NCI-H1092 treated with DMSO at 0.1 percent for 48 hours (cell line): Measurements from ENCODE around the gene IP6K2.

Source experiments
- DNase-seq: peaks from one replicate; lab custom pipeline; 2025; lab: John Stamatoyannopoulos, UW

IP6K2 gene

GRCh38 chr3:48663489-48664312, 53.3 kb downstream of the IP6K2 start:
- peak; percentile 92 for DNase-seq

GRCh38 chr3:48662753-48663488, 54.1 kb downstream of the IP6K2 start, which contains the start of gene CELSR3:
Gene CELSR3, minus strand, starts transcription at chr3:48662886. Its CDS starts 252 bp downstream, at chr3:48662634.
- peak; percentile 86 for DNase-seq

GRCh38 chr3:48662145-48662752, 54.8 kb downstream of the IP6K2 start:
- DNase-seq, result no peak

- DNase-seq, result no peak
Observed at GRCh38 chr3:48661501-48662144, 55.4 kb downstream of the IP6K2 start.

- no peak for DNase-seq
Observed at GRCh38 chr3:48660800-48661400, 56.1 kb downstream of the IP6K2 start.

GRCh38 chr3:48656841-48657281, 60.2 kb downstream of the IP6K2 start:
- no peak for DNase-seq

- DNase-seq, result no peak
Observed at GRCh38 chr3:48656061-48656840, 60.8 kb downstream of the IP6K2 start.

- no peak for DNase-seq
Observed at GRCh38 chr3:48655606-48656005, 61.4 kb downstream of the IP6K2 start.

- no peak for DNase-seq
Observed at GRCh38 chr3:48655063-48655462, 62.0 kb downstream of the IP6K2 start.

GRCh38 chr3:48652923-48653715, 63.9 kb downstream of the IP6K2 start:
- DNase-seq, result no peak

GRCh38 chr3:48651771-48652170, 65.2 kb downstream of the IP6K2 start:
- DNase-seq, result no peak

- DNase-seq, result no peak
Observed at GRCh38 chr3:48650723-48651122, 66.3 kb downstream of the IP6K2 start.

GRCh38 chr3:48648188-48648850, 68.7 kb downstream of the IP6K2 start:
- no peak for DNase-seq

GRCh38 chr3:48647714-48648113, 69.3 kb downstream of the IP6K2 start:
- DNase-seq, result no peak

- no peak for DNase-seq
Observed at GRCh38 chr3:48644898-48645760, 71.9 kb downstream of the IP6K2 start.

- no peak for DNase-seq
Observed at GRCh38 chr3:48642605-48643004, 74.4 kb downstream of the IP6K2 start.

- DNase-seq, result no peak
Observed at GRCh38 chr3:48641396-48641795, 75.6 kb downstream of the IP6K2 start.

GRCh38 chr3:48639944-48640606, 76.9 kb downstream of the IP6K2 start:
- DNase-seq, result no peak
